HepG2 (cell line): ENCODE results near the gene TBKBP1. TPM values are rescaled to one million over a fixed set of nuclear protein-coding genes. Genes with fewer than 3 reads are reported as not detected.

Source experiments
- ATAC-seq: fragments of 200-7000 bp; cut with Tn5 transposase; 3 replicates; pipeline ENCODE4 v1.9.1; 2020; ENCODE audit warnings: mild to moderate bottlenecking, moderate library complexity
- BruUV-seq: library from RNA; stranded (reverse); fragments of 400-500 nt; replicated peaks from 2 replicates; lab custom pipeline; 2021; lab: Mats Ljungman, UMichigan
- CTCF ChIA-PET: fragments of 300-600 bp; formaldehyde crosslinking; extraction: SDS; loops from one replicate; lab custom pipeline; 2021; ENCODE audit warnings: low total read pairs, inconsistent platforms, low intra/inter-chr PET ratio; lab: Yijun Ruan, JAX
- POLR2A ChIA-PET: fragments of 350-600 bp; sonication (Branson Sonifier 250); formaldehyde crosslinking; loops from one replicate; lab custom pipeline; 2020; ENCODE audit warnings: antibody characterized with exemption, inconsistent platforms; lab: Yijun Ruan, JAX
- DNase-seq: peaks from one replicate; pipeline ENCODE4 v3.0.0-alpha.2; 2015; ENCODE audit warnings: low spot score
- FAIRE-seq: peaks from 3 replicates; lab custom pipeline; 2011; peaks lifted over from hg19 to GRCh38; lab: Jason Lieb, UNC
- H2AFZ ChIP-seq: one replicate; pipeline ENCODE4 v1.6.1; 2011; ENCODE audit warnings: low read length, inconsistent platforms
- H3K27ac ChIP-seq: fragments of 300-600 bp; 3 replicates; pipeline ENCODE4 v1.8.0; 2011; ENCODE audit warnings: mixed run types, mild to moderate bottlenecking, mixed read lengths, low read length, inconsistent platforms; ENCODE audit not compliant: insufficient read depth; ENCODE audit errors: extremely low read length
- H3K27me3 ChIP-seq, 2 experiments: fragments of 200-600 bp in 1 of 2; 2 replicates in 1 of 2; 3 replicates in 1 of 2; pipeline versions ENCODE4 v1.6.0 to v1.8.0; 2011; ENCODE audit warnings: low read length in 2 of 2, mild to moderate bottlenecking in 2 of 2, moderate library complexity in 2 of 2, inconsistent platforms in 1 of 2; ENCODE audit not compliant: insufficient read depth in 2 of 2, control insufficient read depth in 1 of 2
- H3K36me3 ChIP-seq, 2 experiments: fragments of 200-600 bp in 1 of 2; replicated peaks in 1 of 2; 2 replicates in 1 of 2; 3 replicates in 1 of 2; pipeline versions ENCODE4 v1.5.1 to v1.8.0; 2011; ENCODE audit warnings: low read length in 2 of 2, inconsistent platforms in 1 of 2; ENCODE audit not compliant: insufficient read depth in 2 of 2, control insufficient read depth in 1 of 2
- H3K4me1 ChIP-seq: 2 replicates; pipeline ENCODE4 v1.5.1; 2012; ENCODE audit warnings: low read length, inconsistent platforms; ENCODE audit not compliant: insufficient read depth
- H3K4me2 ChIP-seq: 2 replicates; pipeline ENCODE4 v1.6.0; 2011; ENCODE audit warnings: low read depth, low read length, inconsistent platforms
- H3K4me3 ChIP-seq, 3 experiments: fragments of 200-600 bp in 1 of 3; sonication (generic), shearing (Covaris generic) in 1 of 3; replicated peaks in 1 of 3; 2 replicates each; pipeline ENCODE4 v1.5.1; 2011 to 2016; ENCODE audit warnings: low read length in 3 of 3, inconsistent platforms in 2 of 3, low read depth in 2 of 3, mild to moderate bottlenecking in 2 of 3, control low read depth in 1 of 3, mixed read lengths in 1 of 3; ENCODE audit not compliant: insufficient read depth in 1 of 3
- H3K79me2 ChIP-seq: one replicate; pipeline ENCODE4 v1.6.1; 2011; ENCODE audit warnings: low read length, inconsistent platforms; ENCODE audit not compliant: insufficient read depth
- H3K9ac ChIP-seq: 2 replicates; pipeline ENCODE4 v1.6.0; 2011; ENCODE audit warnings: mild to moderate bottlenecking, low read depth, low read length, inconsistent platforms; ENCODE audit not compliant: insufficient read depth
- H3K9me3 ChIP-seq: 2 replicates; pipeline ENCODE4 v1.5.1; 2012; ENCODE audit warnings: mild to moderate bottlenecking, low read length
- H4K20me1 ChIP-seq: 2 replicates; pipeline ENCODE4 v1.6.0; 2011; ENCODE audit warnings: inconsistent platforms, mild to moderate bottlenecking, low read length, moderate library complexity; ENCODE audit not compliant: insufficient read depth
- DNMT3B ChIP-seq: conservative IDR thresholded peaks from 2 replicates; pipeline ENCODE4 v1.6.1; 2016; ENCODE audit warnings: missing biosample characterization, control low read depth
- EEA1 ChIP-seq: sonication (generic); formaldehyde crosslinking; IDR thresholded peaks from 2 replicates; pipeline ENCODE4 v1.5.1; 2020; ENCODE audit warnings: mild to moderate bottlenecking, missing genetic modification reagents, borderline replicate concordance
- JUNB ChIP-seq: sonication (generic); formaldehyde crosslinking; IDR thresholded peaks from 2 replicates; pipeline ENCODE4 v1.8.0; 2022; ENCODE audit warnings: missing genetic modification reagents, mild to moderate bottlenecking, borderline replicate concordance
- NCOR1 ChIP-seq: fragments of 200-600 bp; sonication (generic); IDR thresholded peaks from 2 replicates; pipeline ENCODE4 v1.7.0; 2017; ENCODE audit warnings: antibody characterized with exemption, low read length, borderline replicate concordance
- SAP130 ChIP-seq: IDR thresholded peaks from 2 replicates; pipeline ENCODE4 v1.6.1; 2016; ENCODE audit warnings: low read depth
- SP2 ChIP-seq: sonication (generic); formaldehyde crosslinking; IDR thresholded peaks from 2 replicates; pipeline ENCODE4 v1.5.1; 2020; ENCODE audit warnings: mild to moderate bottlenecking, missing genetic modification reagents
- SRY ChIP-seq: sonication (generic); formaldehyde crosslinking; IDR thresholded peaks from 2 replicates; pipeline ENCODE4 v1.8.0; 2022; ENCODE audit warnings: mild to moderate bottlenecking, missing genetic modification reagents
- TP53 ChIP-seq: sonication (generic); formaldehyde crosslinking; conservative IDR thresholded peaks from 2 replicates; pipeline ENCODE4 v1.4.0; 2020; ENCODE audit warnings: missing genetic modification reagents
- ZC3H4 ChIP-seq: sonication (generic); formaldehyde crosslinking; IDR thresholded peaks from 2 replicates; pipeline ENCODE4 v1.4.0; 2020; ENCODE audit warnings: missing genetic modification reagents, borderline replicate concordance
- ZFAT ChIP-seq: sonication (generic); formaldehyde crosslinking; conservative IDR thresholded peaks from 2 replicates; pipeline ENCODE4 v1.8.1; 2023; ENCODE audit warnings: missing genetic modification reagents, inconsistent platforms
- ZFP90 ChIP-seq: sonication (generic); formaldehyde crosslinking; IDR thresholded peaks from 2 replicates; pipeline ENCODE4 v1.8.0; 2022; ENCODE audit warnings: missing genetic modification reagents, mild to moderate bottlenecking, inconsistent platforms, borderline replicate concordance
- ZNF660 ChIP-seq: sonication (generic); formaldehyde crosslinking; IDR thresholded peaks from 2 replicates; pipeline ENCODE4 v1.5.1; 2020; ENCODE audit warnings: mild to moderate bottlenecking, low read depth, missing genetic modification reagents, borderline replicate concordance
- ZSCAN9 ChIP-seq: IDR thresholded peaks from 2 replicates; pipeline ENCODE4 v1.6.1; 2016; ENCODE audit warnings: borderline replicate concordance
- WGBS: methylation state at CpG from one replicate; pipeline ENCODE4 v1.1.6; 2017; ENCODE audit warnings: low lambda C conversion rate; 5-methylcytosine and 5-hydroxymethylcytosine counted together
- in situ Hi-C: cut with HindIII; loops from 2 replicates; pipeline ENCODE4 v1.10.0; 2017; ENCODE audit warnings: low pct_unique_long_range_greater_than_20kb; ENCODE audit not compliant: extremely low pct_ligation_motif_present
- intact Hi-C: fragments of 100-400 bp; cut with micrococcal nuclease; formaldehyde crosslinking; loops from one replicate; pipeline ENCODE4 v1.10.0; 2022; ENCODE audit not compliant: unreplicated experiment
- polyA plus RNA-seq, 8 experiments: library from polyadenylated mRNA; depleted of rRNA in 3 of 8; stranded (reverse) in 7 of 8; unstranded in 1 of 8; fragments of >200 nt; fragmentation: Illumina TruSeq in 4 of 8; extraction: Trizol in 4 of 8; gene quantifications; 2 replicates each; pipeline versions ENCODE4 v1.2.1 to v1.2.3, GENCODE V29; 2011 to 2016; ENCODE audit warnings: low read depth in 4 of 8, missing spikeins in 1 of 8, mixed read lengths in 1 of 8; ENCODE audit not compliant: insufficient read depth in 1 of 8
- total RNA-seq, 5 experiments: library from RNA; depleted of rRNA; stranded (reverse); fragments of >200 nt; fragmentation: Illumina TruSeq; extraction: Trizol; gene quantifications; 2 replicates each; pipeline ENCODE4 v1.2.3, GENCODE V29; 2016; ENCODE audit warnings: low read depth in 1 of 5
- TF ChIP-seq, protein P1 (sequence below): sonication (generic); formaldehyde crosslinking; IDR thresholded peaks from 2 replicates; pipeline ENCODE4 v1.4.0; 2020; ENCODE audit warnings: mild to moderate bottlenecking, missing genetic modification reagents
- TF ChIP-seq, protein P2 (sequence below): sonication (generic); formaldehyde crosslinking; IDR thresholded peaks from 2 replicates; pipeline ENCODE4 v1.9.0; 2021; ENCODE audit warnings: missing genetic modification reagents, borderline replicate concordance

Gene TBKBP1
- total and polyA plus RNA-seq, 2 of the 13 experiments (the other 11 are each of a cell fraction or from before 2014, with no cell fraction given) = 2.6 to 7.0 TPM

DNA sequence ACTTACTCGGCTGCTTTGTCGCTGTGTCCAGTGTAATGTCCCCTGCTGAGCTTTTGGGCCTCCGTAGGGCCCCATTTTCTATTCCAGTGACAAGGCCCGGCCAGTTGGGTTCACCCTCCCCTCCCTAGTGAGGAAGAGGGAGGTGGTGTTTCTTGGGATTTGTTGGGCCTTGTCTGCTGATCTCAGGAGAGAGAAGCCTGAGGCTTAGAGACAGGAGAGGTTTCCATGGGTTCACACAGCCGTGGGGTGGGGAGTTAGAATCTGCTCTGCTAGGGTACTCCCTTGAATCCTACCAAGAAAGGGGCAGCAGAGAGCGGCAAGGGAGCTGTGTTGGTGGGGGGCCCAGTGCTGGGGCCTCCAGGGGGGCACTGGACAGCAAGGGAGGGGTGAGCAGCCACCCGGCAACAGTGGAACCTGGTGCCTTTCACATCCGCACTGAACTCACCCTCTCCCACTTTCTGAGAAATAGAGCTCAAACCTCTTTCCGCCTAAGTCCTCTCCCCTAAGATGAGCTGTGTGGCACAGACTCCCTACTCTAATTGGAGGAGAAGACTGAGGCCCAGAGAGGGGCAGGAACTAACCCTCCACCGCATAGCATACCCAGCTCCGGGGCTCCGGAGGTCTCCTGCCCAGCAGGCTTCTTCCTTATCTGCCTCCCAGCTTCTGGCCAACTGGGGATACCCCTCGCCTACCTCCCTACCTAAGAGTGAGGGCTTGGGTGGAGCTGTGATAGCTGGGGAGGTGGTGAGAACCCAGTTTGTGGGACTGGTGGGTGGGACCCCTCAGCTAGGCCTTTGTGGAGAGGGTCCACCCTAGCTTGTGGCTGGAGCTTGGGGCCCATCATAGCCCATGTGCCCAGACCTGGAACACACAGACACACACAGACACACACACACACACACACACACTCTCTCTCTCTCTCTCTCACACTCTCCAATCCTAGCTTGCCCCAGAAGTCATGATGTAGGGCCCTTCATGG, 6.8 kb downstream of the TBKBP1 start:
- Histone ChIP-seq H3K27me3 (no peaks in the 10 kb centered on the region), H3K9me3 (no peaks in the 10 kb centered on the region), H3K4me1 (peaks cover 10% of the 10 kb centered on the region), H3K27ac (no peak overlapping the region), H3K79me2 (no peaks in the 10 kb centered on the region), H3K9ac (no peak overlapping the region), H3K36me3 (peaks cover 0 to 1% of the 10 kb centered on the region in 2 experiments; a peak in 1 of 5 replicates), H4K20me1 (no peaks in the 10 kb centered on the region), H3K4me3 (no peak overlapping the region), H2AFZ (no peak overlapping the region), H3K4me2 (no peak overlapping the region)
- TF ChIP-seq, protein P1, sequence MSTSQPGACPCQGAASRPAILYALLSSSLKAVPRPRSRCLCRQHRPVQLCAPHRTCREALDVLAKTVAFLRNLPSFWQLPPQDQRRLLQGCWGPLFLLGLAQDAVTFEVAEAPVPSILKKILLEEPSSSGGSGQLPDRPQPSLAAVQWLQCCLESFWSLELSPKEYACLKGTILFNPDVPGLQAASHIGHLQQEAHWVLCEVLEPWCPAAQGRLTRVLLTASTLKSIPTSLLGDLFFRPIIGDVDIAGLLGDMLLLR (CRISPR knock-in tag) = no peak
- no peak for TF ChIP-seq JUNB
- no peak for TF ChIP-seq DNMT3B (CRISPR knock-in tag)
- TF ChIP-seq TP53 = no peak
- TF ChIP-seq ZNF660 (CRISPR knock-in tag) = no peak
- TF ChIP-seq ZC3H4 (CRISPR knock-in tag) = no peak
- no peak for TF ChIP-seq EEA1 (CRISPR knock-in tag)
- TF ChIP-seq ZFAT = no peak
- no peak for TF ChIP-seq SRY (CRISPR knock-in tag)
- TF ChIP-seq SAP130 (CRISPR knock-in tag) = no peak
- TF ChIP-seq, protein P2, sequence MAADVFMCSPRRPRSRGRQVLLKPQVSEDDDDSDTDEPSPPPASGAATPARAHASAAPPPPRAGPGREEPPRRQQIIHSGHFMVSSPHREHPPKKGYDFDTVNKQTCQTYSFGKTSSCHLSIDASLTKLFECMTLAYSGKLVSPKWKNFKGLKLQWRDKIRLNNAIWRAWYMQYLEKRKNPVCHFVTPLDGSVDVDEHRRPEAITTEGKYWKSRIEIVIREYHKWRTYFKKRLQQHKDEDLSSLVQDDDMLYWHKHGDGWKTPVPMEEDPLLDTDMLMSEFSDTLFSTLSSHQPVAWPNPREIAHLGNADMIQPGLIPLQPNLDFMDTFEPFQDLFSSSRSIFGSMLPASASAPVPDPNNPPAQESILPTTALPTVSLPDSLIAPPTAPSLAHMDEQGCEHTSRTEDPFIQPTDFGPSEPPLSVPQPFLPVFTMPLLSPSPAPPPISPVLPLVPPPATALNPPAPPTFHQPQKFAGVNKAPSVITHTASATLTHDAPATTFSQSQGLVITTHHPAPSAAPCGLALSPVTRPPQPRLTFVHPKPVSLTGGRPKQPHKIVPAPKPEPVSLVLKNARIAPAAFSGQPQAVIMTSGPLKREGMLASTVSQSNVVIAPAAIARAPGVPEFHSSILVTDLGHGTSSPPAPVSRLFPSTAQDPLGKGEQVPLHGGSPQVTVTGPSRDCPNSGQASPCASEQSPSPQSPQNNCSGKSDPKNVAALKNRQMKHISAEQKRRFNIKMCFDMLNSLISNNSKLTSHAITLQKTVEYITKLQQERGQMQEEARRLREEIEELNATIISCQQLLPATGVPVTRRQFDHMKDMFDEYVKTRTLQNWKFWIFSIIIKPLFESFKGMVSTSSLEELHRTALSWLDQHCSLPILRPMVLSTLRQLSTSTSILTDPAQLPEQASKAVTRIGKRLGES (CRISPR knock-in tag) = no peak
- no peak for TF ChIP-seq SP2 (CRISPR knock-in tag)
- no peak for TF ChIP-seq ZFP90 (CRISPR knock-in tag)
- no peak for TF ChIP-seq NCOR1
- TF ChIP-seq ZSCAN9 (CRISPR knock-in tag) = no peak
- ATAC-seq (no peak), DNase-seq (no peak), FAIRE-seq (no peak)
- CTCF ChIA-PET = no interaction called here
- in situ Hi-C loops = no loop called here
- 92% methylated on average over 13 of the region's 13 CpGs for WGBS
- POLR2A ChIA-PET = no interaction called here
- no TSS peak for BruUV-seq
- intact Hi-C loops = no loop called here
